GM12878 (cell line): ENCODE data around the gene RPGR. TPM values are rescaled to one million over a fixed set of nuclear protein-coding genes. Genes with fewer than 3 reads are reported as not detected.
A peak's percentile ranks its signal among the peaks of the same experiment; 100 is the strongest.

ENCODE experiments used
- ATAC-seq: fragments of 200-7000 bp; cut with Tn5 transposase; 3 replicates; pipeline ENCODE4 v1.9.1; 2020; ENCODE audit warnings: mild to moderate bottlenecking, moderate library complexity
- BruUV-seq: library from RNA; stranded (reverse); fragments of 400-500 nt; replicated peaks from 2 replicates; lab custom pipeline; 2021; lab: Mats Ljungman, UMichigan
- CTCF ChIA-PET: fragments of 300-600 bp; sonication (Branson Sonifier 250); formaldehyde crosslinking; extraction: SDS; loops from one replicate; lab custom pipeline; 2021; ENCODE audit warnings: inconsistent platforms; lab: Yijun Ruan, JAX
- POLR2A ChIA-PET: fragments of 350-600 bp; formaldehyde crosslinking; extraction: SDS; loops from one replicate; lab custom pipeline; 2021; ENCODE audit warnings: inconsistent platforms; lab: Charles Lee
- RAD21 ChIA-PET: fragments of 300-600 bp; sonication (Branson Sonifier 250); formaldehyde crosslinking; loops from one replicate; lab custom pipeline; 2023; ENCODE audit warnings: antibody characterized with exemption; ENCODE audit not compliant: unreplicated experiment; lab: Charles Lee
- SMC1A ChIA-PET: fragments of 300-600 bp; sonication (Branson Sonifier 250); formaldehyde crosslinking; loops from one replicate; lab custom pipeline; 2023; ENCODE audit not compliant: unreplicated experiment, uncharacterized antibody; lab: Charles Lee
- DNase-seq: peaks from one replicate; pipeline ENCODE4 v3.0.0-alpha.2; 2011; ENCODE audit warnings: low read depth, low spot score
- FAIRE-seq: peaks from 3 replicates; lab custom pipeline; 2011; peaks lifted over from hg19 to GRCh38; lab: Jason Lieb, UNC
- H2AFZ ChIP-seq: 2 replicates; pipeline ENCODE4 v1.6.0; 2011; ENCODE audit warnings: low read depth, low read length, control low read depth; ENCODE audit not compliant: control insufficient read depth
- H3K27ac ChIP-seq: 2 replicates; pipeline ENCODE4 v1.5.1; 2011; ENCODE audit warnings: control low read depth; ENCODE audit not compliant: control insufficient read depth, insufficient read depth
- H3K27me3 ChIP-seq, 2 experiments: replicated peaks in 1 of 2; 2 replicates each; pipeline versions ENCODE4 v1.6.0 to v1.6.1; 2011; ENCODE audit warnings: low read length in 1 of 2; ENCODE audit not compliant: control insufficient read depth in 2 of 2, insufficient read depth in 2 of 2
- H3K36me3 ChIP-seq, 2 experiments: 2 replicates each; pipeline ENCODE4 v1.5.1; 2011; ENCODE audit warnings: low read length in 1 of 2; ENCODE audit not compliant: control insufficient read depth in 2 of 2, insufficient read depth in 2 of 2
- H3K4me1 ChIP-seq: 2 replicates; pipeline ENCODE4 v1.6.1; 2011; ENCODE audit warnings: mild to moderate bottlenecking, low read length, moderate library complexity, mixed read lengths; ENCODE audit not compliant: control insufficient read depth, insufficient read depth
- H3K4me2 ChIP-seq: 2 replicates; pipeline ENCODE4 v1.6.0; 2011; ENCODE audit warnings: control low read depth; ENCODE audit not compliant: control insufficient read depth, insufficient read depth
- H3K4me3 ChIP-seq: fragments of 200-600 bp; sonication (generic); 2 replicates; pipeline ENCODE4 v1.5.1; 2016
- H3K79me2 ChIP-seq: 2 replicates; pipeline ENCODE4 v1.6.0; 2011; ENCODE audit warnings: low read length; ENCODE audit not compliant: control insufficient read depth, insufficient read depth
- H3K9ac ChIP-seq: 2 replicates; pipeline ENCODE4 v1.8.0; 2011; ENCODE audit warnings: low read length, control low read depth, mixed read lengths; ENCODE audit not compliant: control insufficient read depth, insufficient read depth
- H3K9me3 ChIP-seq: replicated peaks from 3 replicates; pipeline ENCODE4 v1.5.1; 2011; ENCODE audit warnings: mild to moderate bottlenecking, low read length; ENCODE audit not compliant: control insufficient read depth, insufficient read depth
- H4K20me1 ChIP-seq: 2 replicates; pipeline ENCODE4 v1.6.0; 2011; ENCODE audit not compliant: control insufficient read depth, insufficient read depth
- ATF7 ChIP-seq: fragments of 450-650 bp; IDR thresholded peaks from 2 replicates; pipeline ENCODE4 v1.6.1; 2016; ENCODE audit warnings: low read depth, mild to moderate bottlenecking
- BMI1 ChIP-seq: fragments of 450-650 bp; IDR thresholded peaks from 2 replicates; pipeline ENCODE4 v1.6.1; 2016; ENCODE audit warnings: mild to moderate bottlenecking, moderate library complexity, borderline replicate concordance
- EED ChIP-seq: sonication (generic); IDR thresholded peaks from 2 replicates; pipeline ENCODE4 v1.6.1; 2016; ENCODE audit warnings: antibody characterized with exemption, low read depth
- ELK1 ChIP-seq: IDR thresholded peaks from 2 replicates; pipeline ENCODE4 v1.6.1; 2012; ENCODE audit warnings: low read depth, low read length, improper control_type of control experiment
- EZH2 ChIP-seq: IDR thresholded peaks from 2 replicates; pipeline ENCODE4 v1.6.1; 2012; ENCODE audit warnings: low read depth, mild to moderate bottlenecking, control low read depth, inconsistent platforms, low read length, borderline replicate concordance; ENCODE audit not compliant: control insufficient read depth
- FOS ChIP-seq: IDR thresholded peaks from 3 replicates; pipeline ENCODE4 v1.6.1; 2011; ENCODE audit warnings: borderline replicate concordance; ENCODE audit not compliant: insufficient read length; ENCODE audit errors: extremely low read depth
- FOXM1 ChIP-seq: IDR thresholded peaks from 2 replicates; pipeline ENCODE4 v1.6.1; 2012; ENCODE audit warnings: low read depth, mild to moderate bottlenecking, inconsistent platforms, low read length, moderate library complexity
- GABPA ChIP-seq: IDR thresholded peaks from 2 replicates; pipeline ENCODE4 v1.6.1; 2014; ENCODE audit warnings: antibody characterized with exemption, low read depth, mild to moderate bottlenecking, inconsistent platforms
- IKZF2 ChIP-seq, 2 experiments: fragments of 450-650 bp; IDR thresholded peaks; 2 replicates each; pipeline ENCODE4 v1.6.1; 2017; ENCODE audit warnings: mild to moderate bottlenecking in 2 of 2, moderate library complexity in 2 of 2
- JUNB ChIP-seq: IDR thresholded peaks from 2 replicates; pipeline ENCODE4 v1.6.1; 2016; ENCODE audit warnings: antibody characterized with exemption, mild to moderate bottlenecking
- MTA3 ChIP-seq: IDR thresholded peaks from 2 replicates; pipeline ENCODE4 v1.6.1; 2012; ENCODE audit warnings: low read length, inconsistent platforms, borderline replicate concordance
- MXI1 ChIP-seq: fragments of 150-350 bp; IDR thresholded peaks from 2 replicates; pipeline ENCODE4 v1.6.1; 2011; ENCODE audit warnings: low read depth, mild to moderate bottlenecking, inconsistent platforms, low read length, improper control_type of control experiment
- MYB ChIP-seq: fragments of 150-350 bp; IDR thresholded peaks from 2 replicates; pipeline ENCODE4 v1.6.1; 2014; ENCODE audit warnings: mild to moderate bottlenecking, low read depth, low read length, borderline replicate concordance
- NFIC ChIP-seq: IDR thresholded peaks from 2 replicates; pipeline ENCODE4 v1.6.1; 2012; ENCODE audit warnings: low read depth, mild to moderate bottlenecking, inconsistent platforms, low read length, moderate library complexity
- NR2F1 ChIP-seq: fragments of 450-650 bp; conservative IDR thresholded peaks from 2 replicates; pipeline ENCODE4 v1.6.1; 2017; ENCODE audit warnings: mild to moderate bottlenecking
- RCOR1 ChIP-seq: conservative IDR thresholded peaks from 2 replicates; pipeline ENCODE4 v1.6.1; 2012; ENCODE audit warnings: low read depth, low read length, improper control_type of control experiment
- SP1 ChIP-seq: IDR thresholded peaks from one replicate; pipeline ENCODE4 v1.6.1; 2011; ENCODE audit warnings: low read depth, low read length
- TBL1XR1 ChIP-seq: IDR thresholded peaks from 2 replicates; pipeline ENCODE4 v1.6.1; 2012; ENCODE audit warnings: low read depth, low read length, improper control_type of control experiment
- ZNF24 ChIP-seq: fragments of 450-650 bp; IDR thresholded peaks from 2 replicates; pipeline ENCODE4 v1.6.1; 2017; ENCODE audit warnings: antibody characterized with exemption, mild to moderate bottlenecking
- ZNF274 ChIP-seq: IDR thresholded peaks from one replicate; pipeline ENCODE4 v1.8.0; 2011; ENCODE audit not compliant: insufficient read length, insufficient read depth
- ZNF384 ChIP-seq: IDR thresholded peaks from 2 replicates; pipeline ENCODE4 v1.6.1; 2012; ENCODE audit warnings: low read depth, mild to moderate bottlenecking, low read length, improper control_type of control experiment, borderline replicate concordance
- in situ Hi-C: fragments of 300-500 bp; cut with MboI; formaldehyde crosslinking; loops from 9 replicates; pipeline ENCODE4 v1.14.3; 2018; ENCODE audit warnings: mixed read lengths
- intact Hi-C: fragments of 100-400 bp; cut with micrococcal nuclease; formaldehyde crosslinking; loops from one replicate; pipeline ENCODE4 v1.14.2; 2022; ENCODE audit not compliant: unreplicated experiment
- polyA plus RNA-seq, 11 experiments: library from polyadenylated mRNA; depleted of rRNA in 4 of 11; unstranded in 6 of 11; stranded (reverse) in 5 of 11; fragments of >200 nt; fragmentation: Nextera tagmentation in 4 of 11; fragmentation: Illumina TruSeq in 1 of 11; extraction: Ambion mirVana in 4 of 11; extraction: Trizol in 1 of 11; gene quantifications; 1 replicate in 1 of 11; 2 replicates in 10 of 11; pipeline versions ENCODE4 v1.2.1 to v1.2.3, GENCODE V29; 2011 to 2016; ENCODE audit warnings: inconsistent platforms in 2 of 11, missing spikeins in 2 of 11, low read depth in 1 of 11
- total RNA-seq, 4 experiments: library from RNA; depleted of rRNA in 3 of 4; stranded (reverse); fragments of >200 nt in 3 of 4; fragmentation: Illumina TruSeq in 1 of 4; extraction: Trizol in 1 of 4; gene quantifications; 2 replicates each; pipeline versions ENCODE4 v1.2.1 to v1.2.3, GENCODE V29; 2013 to 2021
- TF ChIP-seq, protein P1 (sequence below): fragments of 450-650 bp; IDR thresholded peaks from 2 replicates; pipeline ENCODE4 v1.6.1; 2017; ENCODE audit warnings: borderline replicate concordance

The RPGR gene
- total and polyA plus RNA-seq, 10 of the 15 experiments (the other 5 are each of a cell fraction or from before 2014, with no cell fraction given) = 5.5 to 13.4 (median 7.6) TPM

DNA sequence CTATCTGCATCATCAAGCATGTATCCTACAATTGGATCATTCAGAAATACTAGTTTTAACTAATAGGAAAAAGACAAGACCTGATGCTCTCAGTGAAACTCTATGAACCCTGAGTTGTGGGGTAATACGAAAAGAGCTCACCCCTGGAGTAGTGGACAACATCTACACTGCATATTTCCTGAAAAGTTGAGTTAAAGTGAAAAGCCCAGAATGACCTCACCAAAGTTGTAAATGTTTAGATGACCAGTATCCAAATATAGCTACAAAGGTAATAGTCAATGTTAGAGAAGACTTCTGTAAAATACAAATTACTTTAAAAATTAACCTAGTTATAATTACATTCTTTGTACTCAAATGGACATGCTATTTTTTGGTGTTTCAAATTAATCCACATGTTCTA is 53.9 kb downstream of the RPGR start (continued):
- TF ChIP-seq ZNF274 (no peak), NFIC (peak; percentile 71; the same call in 1 of the 2 replicates), ELK1 (no peak), RCOR1 (no peak), ATF7 (peak; percentile 48; the same call in 1 of the 2 replicates), EZH2 (no peak), FOS (no peak)

DNA sequence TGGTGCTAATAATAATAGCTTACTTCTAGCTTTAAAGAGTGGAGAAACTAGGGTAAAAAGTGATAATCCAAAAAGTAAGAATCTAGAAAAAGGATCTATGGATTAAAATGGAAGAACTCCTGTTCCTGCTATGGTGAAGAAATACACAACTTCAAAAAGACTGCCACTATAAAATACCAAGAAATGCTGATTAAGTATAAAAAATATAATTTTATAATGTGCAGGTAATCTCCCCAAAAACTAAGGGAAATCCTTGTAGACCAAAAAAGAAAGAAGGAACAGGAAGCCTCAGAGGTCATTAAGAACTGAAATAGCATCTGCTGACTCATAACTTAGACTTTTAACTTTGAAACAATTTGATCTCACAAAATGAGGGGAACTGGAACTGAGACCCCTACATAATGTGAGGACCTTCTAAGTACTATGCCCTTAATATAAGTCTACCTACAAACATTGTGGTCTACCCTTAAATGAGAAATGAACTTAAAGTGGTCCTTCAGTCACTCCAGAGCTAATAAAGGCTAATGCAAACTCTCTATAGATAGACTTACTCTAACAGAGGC is 56.1 kb downstream of the RPGR start:
- H3K79me2 ChIP-seq = no peaks in the 10 kb centered on the region
- CTCF ChIA-PET = interaction anchor here (0.9 to 2.2 kb wide), 3 partner anchors 10 to 56 kb away, joined by 3 to 11 read pairs (median 6); partner anchors contain the start of gene RPGR
- TF ChIP-seq RCOR1 (no peak), GABPA (peak; percentile 53; the same call in 1 of the 2 replicates), TBL1XR1 (peak; percentile 65; the same call in 1 of the 2 replicates), MXI1 (no peak), NR2F1 (peak; percentile 85), ATF7 (peak; percentile 66), ZNF384 (no peak), JUNB (peak; percentile 94), MYB (no peak), ZNF24 (peak; percentile 63; the same call in 1 of the 2 replicates), IKZF2 (IDR thresholded peaks at IDR 0.05) (peak; percentile 86 to 87), BMI1 (peak; percentile 53; the same call in 1 of the 2 replicates), MTA3 (peak; percentile 90; the same call in 1 of the 2 replicates), EED (0 out of 2 replicates have a peak, but pooled peaks have one; percentile 25), FOXM1 (peak; percentile 97), SP1 (peak; percentile 19)
- TF ChIP-seq, protein P1, sequence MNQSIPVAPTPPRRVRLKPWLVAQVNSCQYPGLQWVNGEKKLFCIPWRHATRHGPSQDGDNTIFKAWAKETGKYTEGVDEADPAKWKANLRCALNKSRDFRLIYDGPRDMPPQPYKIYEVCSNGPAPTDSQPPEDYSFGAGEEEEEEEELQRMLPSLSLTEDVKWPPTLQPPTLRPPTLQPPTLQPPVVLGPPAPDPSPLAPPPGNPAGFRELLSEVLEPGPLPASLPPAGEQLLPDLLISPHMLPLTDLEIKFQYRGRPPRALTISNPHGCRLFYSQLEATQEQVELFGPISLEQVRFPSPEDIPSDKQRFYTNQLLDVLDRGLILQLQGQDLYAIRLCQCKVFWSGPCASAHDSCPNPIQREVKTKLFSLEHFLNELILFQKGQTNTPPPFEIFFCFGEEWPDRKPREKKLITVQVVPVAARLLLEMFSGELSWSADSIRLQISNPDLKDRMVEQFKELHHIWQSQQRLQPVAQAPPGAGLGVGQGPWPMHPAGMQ = no peak

More for the DNA sequence above, 56.1 kb downstream of the RPGR start:
- POLR2A ChIA-PET = interaction anchor here (1.8 kb wide), 1 partner anchor 56 kb away, joined by 7 read pairs; the partner anchor contains the start of gene RPGR
- no peak overlapping the region for H2AFZ ChIP-seq
- intact Hi-C loops = loop anchor here (2.0 to 10.0 kb wide), 3 partner anchors 56 to 486 kb away; partner anchors contain the start of genes CYBB and RPGR
- no peak overlapping the region for H3K9ac ChIP-seq
- H3K4me1 ChIP-seq = peaks cover 3% of the 10 kb centered on the region
- BruUV-seq = no TSS peak
- H4K20me1 ChIP-seq = no peaks in the 10 kb centered on the region
- FAIRE-seq (no peak), ATAC-seq (peak; percentile 84), DNase-seq (peak; percentile 59)
- in situ Hi-C loops = no loop called here
- peak overlapping the region; percentile 18; the same call in 1 of the 2 replicates for H3K4me2 ChIP-seq
- peaks cover 5% of the 10 kb centered on the region; the same call in 2 of the 3 replicates for H3K9me3 ChIP-seq
- H3K27me3 ChIP-seq = no peaks in the 10 kb centered on the region
- H3K27ac ChIP-seq = peak overlapping the region; percentile 68
- RAD21 ChIA-PET = interaction anchor here (1.2 to 2.1 kb wide), 4 partner anchors 8 to 56 kb away, joined by 5 to 11 read pairs (median 7); partner anchors contain the start of gene RPGR
- no peaks in the 10 kb centered on the region for H3K36me3 ChIP-seq
- H3K4me3 ChIP-seq = no peak overlapping the region
- SMC1A ChIA-PET = interaction anchor here (0.7 to 1.9 kb wide), 3 partner anchors 9 to 53 kb away, joined by 3 to 5 read pairs (median 3); no protein-coding TSS in a partner anchor
